SK-N-SH (cell line): ENCODE data around the gene REG3A.

Experiments used
- EP300 ChIP-seq, 2 experiments: IDR thresholded peaks; 2 replicates each; pipeline versions ENCODE4 v1.4.0 to v1.6.1; 2012; ENCODE audit warnings: borderline replicate concordance in 1 of 2, low read depth in 1 of 2, low read length in 1 of 2
- JUND ChIP-seq: IDR thresholded peaks from 2 replicates; pipeline ENCODE4 v1.4.0; 2012
- POLR2AphosphoS5 ChIP-seq: IDR thresholded peaks from 2 replicates; pipeline ENCODE4 v1.6.1; 2012; ENCODE audit warnings: low read depth, low read length
- SMC3 ChIP-seq: IDR thresholded peaks from 2 replicates; pipeline ENCODE4 v1.6.1; 2012; ENCODE audit warnings: low read depth, low read length, improper control_type of control experiment
- TCF12 ChIP-seq: IDR thresholded peaks from 2 replicates; pipeline ENCODE4 v1.4.0; 2012
- TF ChIP-seq, protein P1 (sequence below): IDR thresholded peaks from 2 replicates; pipeline ENCODE4 v1.4.0; 2012; ENCODE audit warnings: low read depth
- TF ChIP-seq, protein P2 (sequence below): fragments of 200-600 bp; sonication (generic); IDR thresholded peaks from 2 replicates; pipeline ENCODE4 v1.6.1; 2017; ENCODE audit warnings: antibody characterized with exemption, mild to moderate bottlenecking, moderate library complexity

DNA sequence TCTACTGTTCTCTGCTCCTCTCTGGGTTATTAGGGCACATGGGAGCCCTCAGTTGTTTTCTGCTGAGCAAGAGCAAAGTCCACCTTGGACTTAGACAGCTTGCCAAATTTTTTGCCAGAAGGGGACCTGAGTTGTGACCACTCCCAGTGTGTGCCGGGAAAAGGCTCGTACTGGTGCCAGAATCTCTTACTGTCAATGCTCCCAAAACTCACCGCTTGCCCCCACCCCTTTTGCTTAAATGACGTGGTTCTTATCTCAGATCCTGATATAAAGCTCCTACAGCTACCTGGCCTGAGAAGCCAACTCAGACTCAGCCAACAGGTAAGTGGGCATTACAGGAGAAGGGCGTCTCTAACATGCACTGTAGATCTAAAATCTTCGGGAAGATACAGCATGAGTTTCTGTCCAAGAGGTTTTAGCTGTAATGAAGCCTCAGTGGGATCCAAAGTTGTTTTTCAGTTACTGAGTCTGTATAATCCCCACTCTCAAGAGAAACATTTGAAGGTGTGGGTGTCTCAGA lies 39.3 kb downstream of the REG3A start, which contains the start of gene REG1A:
- no peak for TF ChIP-seq EP300 (IDR thresholded peaks at IDR 0.05; ENCODE audit: borderline replicate concordance in 1 of 2, low read depth in 1 of 2, low read length in 1 of 2)
- TF ChIP-seq, protein P1, sequence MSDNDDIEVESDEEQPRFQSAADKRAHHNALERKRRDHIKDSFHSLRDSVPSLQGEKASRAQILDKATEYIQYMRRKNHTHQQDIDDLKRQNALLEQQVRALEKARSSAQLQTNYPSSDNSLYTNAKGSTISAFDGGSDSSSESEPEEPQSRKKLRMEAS, result no peak
- TF ChIP-seq, protein P2, sequence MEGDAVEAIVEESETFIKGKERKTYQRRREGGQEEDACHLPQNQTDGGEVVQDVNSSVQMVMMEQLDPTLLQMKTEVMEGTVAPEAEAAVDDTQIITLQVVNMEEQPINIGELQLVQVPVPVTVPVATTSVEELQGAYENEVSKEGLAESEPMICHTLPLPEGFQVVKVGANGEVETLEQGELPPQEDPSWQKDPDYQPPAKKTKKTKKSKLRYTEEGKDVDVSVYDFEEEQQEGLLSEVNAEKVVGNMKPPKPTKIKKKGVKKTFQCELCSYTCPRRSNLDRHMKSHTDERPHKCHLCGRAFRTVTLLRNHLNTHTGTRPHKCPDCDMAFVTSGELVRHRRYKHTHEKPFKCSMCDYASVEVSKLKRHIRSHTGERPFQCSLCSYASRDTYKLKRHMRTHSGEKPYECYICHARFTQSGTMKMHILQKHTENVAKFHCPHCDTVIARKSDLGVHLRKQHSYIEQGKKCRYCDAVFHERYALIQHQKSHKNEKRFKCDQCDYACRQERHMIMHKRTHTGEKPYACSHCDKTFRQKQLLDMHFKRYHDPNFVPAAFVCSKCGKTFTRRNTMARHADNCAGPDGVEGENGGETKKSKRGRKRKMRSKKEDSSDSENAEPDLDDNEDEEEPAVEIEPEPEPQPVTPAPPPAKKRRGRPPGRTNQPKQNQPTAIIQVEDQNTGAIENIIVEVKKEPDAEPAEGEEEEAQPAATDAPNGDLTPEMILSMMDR, result no peak
- TF ChIP-seq POLR2AphosphoS5, result no peak
- TF ChIP-seq JUND, result no peak
- TF ChIP-seq TCF12, result no peak
- TF ChIP-seq SMC3, result no peak
